Left cardiac atrium (tissue), 4 donors: ENCODE measurements around the gene PGR. TPM values are rescaled to one million over a fixed set of nuclear protein-coding genes. Genes with fewer than 3 reads are reported as not detected.
A peak's percentile ranks its signal among the peaks of the same experiment; 100 is the strongest.
"Not testable (repeated sequence)": the region's sequence is repeated elsewhere in the genome, so short reads cannot be mapped to it uniquely, and the experiment has no call there.

ENCODE experiments used
- ATAC-seq, 2 donors: fragments of 200-7000 bp; cut with Tn5 transposase; one replicate each; pipeline ENCODE4 v1.9.1; 2020; ENCODE audit warnings: mild to moderate bottlenecking in 2 of 2, moderate library complexity in 2 of 2
- DNase-seq: peaks from one replicate; pipeline ENCODE4 v3.0.0-alpha.2; 2020
- intact Hi-C, 2 donors: fragments of 100-400 bp; cut with DNase I; formaldehyde crosslinking; loops; one replicate each; pipeline versions ENCODE4 v1.14.1 to v1.15.1; 2022 to 2023
- total RNA-seq, 2 donors: library from RNA; stranded (reverse); fragmentation: NEBNext Ultra II Directional; extraction: Animal tissue kit (Norgen Biotek cat#: 25700); gene quantifications; one replicate each; pipeline ENCODE4 v1.2.1, GENCODE V29; 2021
- donor health status: DM: no; HTN: yes; CAD: no.
- donor health status: DM: no; HTN: yes; CAD: no; lungs with severe emphysema.
- donor health status: DM: yes; HTN: yes; CAD: no.
- donor health status: Dilated cardiomyopathy.

Gene PGR
- total RNA-seq, 2 donors from 2014 or later, result 5.5 to 6.5 TPM

- intact Hi-C loops, result no loop called here
Measured at GRCh38 chr11:101028644-101029043, 101.0 kb downstream of the PGR start.

DNA sequence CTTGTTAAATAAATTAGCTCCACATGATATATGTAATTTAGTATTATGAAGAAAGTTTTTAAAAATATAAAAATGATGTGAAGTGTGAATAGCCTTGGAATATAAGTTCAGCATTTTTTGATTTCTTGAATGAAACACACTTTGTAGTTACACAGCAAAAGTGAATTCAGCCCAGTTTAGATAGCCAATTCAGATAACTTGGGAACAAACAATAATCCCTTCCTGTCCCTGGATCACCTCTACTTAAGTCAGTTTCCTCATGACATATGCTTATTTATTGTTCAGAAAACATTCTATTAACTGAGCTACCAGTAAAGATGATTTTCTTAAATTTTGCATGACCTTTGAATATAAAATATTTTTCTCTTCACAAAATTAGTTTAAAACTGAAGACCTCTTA, 107.4 kb downstream of the PGR start:
- intact Hi-C loops, result no loop called here
- no peak for ATAC-seq

More at GRCh38 chr11:101028644-101029043, 101.0 kb downstream of the PGR start:
- ATAC-seq (no peak), DNase-seq (no peak)

DNA sequence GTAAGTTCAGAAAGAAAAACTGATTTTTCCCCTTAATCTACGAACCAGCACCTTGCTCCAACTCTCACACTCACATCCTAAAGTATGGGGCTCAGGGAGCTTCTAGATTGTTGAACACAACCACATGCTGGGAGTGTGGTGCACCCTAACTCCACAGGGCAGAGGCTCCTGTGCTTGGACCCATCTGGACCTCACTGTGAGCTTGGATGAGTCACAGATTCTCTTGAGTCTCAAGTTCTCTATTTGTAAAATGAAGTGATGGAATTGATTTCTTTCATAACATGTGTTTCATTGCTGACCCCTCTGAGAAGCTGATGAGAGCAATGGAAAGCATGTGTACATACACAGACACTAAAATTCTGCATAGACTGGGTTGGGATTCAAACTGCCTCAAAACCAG, 109.7 kb downstream of the PGR start:
- no peak for DNase-seq
- intact Hi-C loops, result no loop called here
- no peak for ATAC-seq

More for the DNA sequence above, 107.4 kb downstream of the PGR start:
- DNase-seq, result no peak

GRCh38 chr11:101014600-101015285, 114.9 kb downstream of the PGR start:
- intact Hi-C loops, result no loop called here
- ATAC-seq, result no peak
- DNase-seq, result no peak

GRCh38 chr11:101013702-101014101, 115.9 kb downstream of the PGR start:
- ATAC-seq, intact Hi-C loops, DNase-seq: not testable (repeated sequence)

DNA sequence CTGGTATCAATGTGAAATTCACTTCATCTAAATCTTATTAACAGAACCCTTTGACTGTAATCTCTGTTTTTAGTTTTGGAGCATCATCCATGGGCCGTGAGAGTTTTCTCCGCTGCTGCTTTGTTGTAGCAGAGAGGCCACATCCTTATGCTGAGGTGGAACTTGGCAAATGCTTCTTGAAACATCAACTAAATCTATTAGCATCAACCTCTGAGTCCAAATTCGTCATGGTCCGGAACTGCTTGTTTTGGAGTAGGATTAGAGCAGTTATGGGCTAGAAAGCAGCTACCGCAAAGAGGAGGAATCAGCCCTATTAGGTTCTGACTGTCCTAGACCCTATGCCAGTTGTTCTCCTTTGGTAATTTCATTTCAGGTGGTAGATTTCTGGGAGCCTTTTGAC, 117.7 kb downstream of the PGR start:
- intact Hi-C loops, result no loop called here
- DNase-seq (no peak), ATAC-seq (no peak)

- no peak for DNase-seq
- ATAC-seq, result no peak
- intact Hi-C loops, result no loop called here
Measured at GRCh38 chr11:101010899-101011298, 118.7 kb downstream of the PGR start.

DNA sequence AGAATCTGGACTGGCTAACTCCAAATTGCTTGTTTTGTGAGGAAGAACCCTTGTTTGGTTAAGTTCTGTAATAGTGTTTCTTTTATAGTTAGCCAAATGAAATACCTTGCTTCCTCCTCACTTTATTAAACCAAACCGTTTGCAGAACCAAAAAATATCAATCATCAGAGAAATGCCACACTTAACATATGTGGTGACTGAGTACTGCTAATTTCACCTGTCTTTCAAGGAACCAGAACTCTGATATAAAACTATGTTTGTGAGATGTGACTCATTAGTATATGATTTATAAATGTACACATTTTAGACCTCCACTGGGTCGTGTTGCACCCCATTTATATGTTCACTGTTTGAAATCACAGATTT, 119.9 kb downstream of the PGR start:
- intact Hi-C loops, result no loop called here
- ATAC-seq, result no peak

GRCh38 chr11:101008961-101009689, 120.5 kb downstream of the PGR start:
- intact Hi-C loops, result no loop called here
- ATAC-seq, result no peak
- DNase-seq, result no peak

More for the DNA sequence above, 119.9 kb downstream of the PGR start:
- no peak for DNase-seq

DNA sequence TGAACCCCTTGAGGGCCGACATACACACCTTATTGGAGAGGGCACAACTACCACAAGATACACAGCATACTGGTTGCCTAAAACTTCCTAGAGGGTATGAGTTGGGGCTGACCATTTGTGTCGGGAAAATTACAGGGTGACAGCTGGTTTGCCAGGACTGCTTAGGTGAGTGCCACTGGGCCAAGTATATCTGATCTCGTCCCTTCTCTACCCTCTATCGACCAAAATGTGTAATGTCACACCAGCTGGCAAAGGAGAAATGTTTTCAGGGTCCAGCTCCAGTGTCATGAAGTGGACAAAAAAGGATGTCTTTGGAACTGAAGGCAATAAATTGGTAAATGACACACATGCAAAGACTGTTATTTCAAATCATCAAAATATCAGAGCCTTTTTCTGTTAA, 126.1 kb downstream of the PGR start:
- DNase-seq (no peak), ATAC-seq (no peak)
- intact Hi-C loops, result no loop called here

- intact Hi-C loops, result loop anchor here in 1 of 2 donors (10.0 kb wide), 1 partner anchor 325 kb away; no protein-coding TSS in a partner anchor
- ATAC-seq, result no peak
Measured at GRCh38 chr11:100999756-101000155, 129.9 kb downstream of the PGR start.

GRCh38 chr11:100994966-100995365, 134.6 kb downstream of the PGR start:
- DNase-seq (no peak), ATAC-seq (no peak)
- intact Hi-C loops, result loop anchor here in 1 of 2 donors (10.0 kb wide), 1 partner anchor 330 kb away; no protein-coding TSS in a partner anchor

More at GRCh38 chr11:100999756-101000155, 129.9 kb downstream of the PGR start:
- DNase-seq, result no peak

DNA sequence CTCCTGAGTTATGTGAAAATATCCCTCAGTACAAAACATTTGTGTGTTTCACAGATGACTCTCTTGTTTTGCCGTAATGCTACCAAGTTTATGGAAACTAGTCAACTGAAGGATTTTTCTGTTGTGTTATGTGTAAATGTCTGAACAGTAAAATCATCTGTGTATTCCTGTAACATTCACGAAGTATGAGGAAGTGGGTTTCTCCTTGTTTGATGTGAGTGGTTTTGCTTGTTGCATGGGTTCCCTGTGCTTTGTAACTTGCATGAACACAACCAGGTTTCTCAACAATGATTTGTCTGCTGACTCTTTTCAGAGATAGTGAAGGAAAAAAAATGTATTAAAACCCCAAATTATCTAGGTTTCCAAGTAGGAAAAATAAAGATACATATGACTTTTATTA, 138.1 kb downstream of the PGR start:
- ATAC-seq (no peak), DNase-seq (no peak)
- intact Hi-C loops, result loop anchor here in 1 of 2 donors (10.0 kb wide), 1 partner anchor 333 kb away; no protein-coding TSS in a partner anchor

DNA sequence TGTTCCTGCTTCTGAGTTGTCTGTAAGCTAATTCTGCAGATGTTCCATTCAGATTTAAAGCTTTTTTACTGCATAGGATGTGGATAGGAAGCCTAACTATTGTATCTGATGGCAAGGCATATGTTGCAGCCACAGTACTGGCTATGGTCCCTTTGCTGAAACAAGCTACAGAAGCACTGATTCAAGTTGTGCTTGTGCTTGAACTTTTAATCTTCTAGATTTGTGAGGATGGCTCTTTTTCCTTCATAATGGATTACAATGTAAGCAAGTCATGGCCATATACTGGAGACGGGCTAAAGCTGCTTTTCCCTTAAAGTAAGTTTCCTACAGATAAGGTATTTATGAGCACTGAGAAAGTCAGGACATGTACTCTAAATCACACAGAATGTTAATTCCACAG, 138.7 kb downstream of the PGR start:
- ATAC-seq (no peak), DNase-seq (no peak)
- intact Hi-C loops, result loop anchor here in 1 of 2 donors (10.0 kb wide), 1 partner anchor 334 kb away; no protein-coding TSS in a partner anchor

DNA sequence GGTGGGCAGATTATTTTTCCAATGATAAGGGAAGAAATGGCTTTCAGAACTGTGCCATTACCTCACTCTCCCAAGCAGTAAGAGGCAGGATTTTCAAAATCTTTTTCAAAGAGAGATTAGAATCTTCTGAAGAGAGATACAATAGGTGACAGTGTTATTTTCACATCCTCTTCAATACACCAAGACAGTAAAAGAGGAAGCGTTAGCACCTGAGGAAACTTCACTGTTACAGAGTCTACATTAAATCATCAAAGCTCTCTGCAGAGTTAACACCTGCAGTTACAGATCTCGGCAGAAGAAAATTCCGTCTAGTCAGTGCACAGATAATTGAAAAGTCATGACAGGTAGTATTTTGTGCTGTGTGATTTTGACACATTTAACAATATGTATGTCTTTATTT, 144.9 kb downstream of the PGR start:
- no peak for DNase-seq
- ATAC-seq, result no peak
- intact Hi-C loops, result loop anchor here (5.0 kb wide), 1 partner anchor 453 kb away; no protein-coding TSS in a partner anchor

DNA sequence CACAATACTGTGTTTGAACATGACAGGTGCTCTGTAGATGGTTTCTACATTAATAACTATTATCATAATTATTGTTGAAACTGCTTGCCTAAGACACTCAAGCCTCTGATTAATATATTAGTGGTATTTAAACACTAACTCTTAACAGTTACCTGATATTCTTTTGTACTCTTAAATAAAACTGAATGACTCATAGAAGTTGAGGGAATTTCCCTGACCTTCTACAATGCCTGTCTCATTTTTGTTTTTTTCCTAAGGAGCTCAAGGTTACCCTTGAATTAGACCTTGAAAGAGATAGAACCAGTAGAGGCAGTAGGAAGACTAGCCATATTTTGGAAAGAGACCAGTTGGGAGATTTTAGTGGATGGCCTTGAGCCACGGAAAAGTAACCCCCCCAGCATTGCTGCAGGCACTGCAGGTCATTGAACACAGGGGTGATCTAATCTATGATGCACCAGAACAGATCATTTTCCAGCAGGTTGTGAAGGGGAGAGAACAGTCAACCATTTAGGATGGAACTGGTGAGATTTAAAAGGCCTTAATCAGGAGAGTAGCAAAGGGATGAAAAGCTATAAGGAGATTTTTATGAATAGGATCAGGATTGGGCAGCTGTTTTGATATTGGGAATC, 148.3 kb downstream of the PGR start:
- DNase-seq (no peak), ATAC-seq (no peak)
- intact Hi-C loops, result loop anchor here (5.0 kb wide), 1 partner anchor 456 kb away; no protein-coding TSS in a partner anchor

GRCh38 chr11:100980156-100980555, 149.5 kb downstream of the PGR start:
- peak in 1 of 2 donors; percentile 50 for ATAC-seq
- no peak for DNase-seq
- intact Hi-C loops, result loop anchor here (5.0 kb wide), 1 partner anchor 457 kb away; no protein-coding TSS in a partner anchor
